SW 1271 (cell line): ENCODE measurements around the gene XRCC6.
"Not testable (repeated sequence)": the region's sequence is repeated elsewhere in the genome, so short reads cannot be mapped to it uniquely, and the experiment has no call there.

Source experiments
- DNase-seq, 2 experiments: peaks; one replicate each; lab custom pipeline; 2025; lab: John Stamatoyannopoulos, UW

The XRCC6 gene

DNA sequence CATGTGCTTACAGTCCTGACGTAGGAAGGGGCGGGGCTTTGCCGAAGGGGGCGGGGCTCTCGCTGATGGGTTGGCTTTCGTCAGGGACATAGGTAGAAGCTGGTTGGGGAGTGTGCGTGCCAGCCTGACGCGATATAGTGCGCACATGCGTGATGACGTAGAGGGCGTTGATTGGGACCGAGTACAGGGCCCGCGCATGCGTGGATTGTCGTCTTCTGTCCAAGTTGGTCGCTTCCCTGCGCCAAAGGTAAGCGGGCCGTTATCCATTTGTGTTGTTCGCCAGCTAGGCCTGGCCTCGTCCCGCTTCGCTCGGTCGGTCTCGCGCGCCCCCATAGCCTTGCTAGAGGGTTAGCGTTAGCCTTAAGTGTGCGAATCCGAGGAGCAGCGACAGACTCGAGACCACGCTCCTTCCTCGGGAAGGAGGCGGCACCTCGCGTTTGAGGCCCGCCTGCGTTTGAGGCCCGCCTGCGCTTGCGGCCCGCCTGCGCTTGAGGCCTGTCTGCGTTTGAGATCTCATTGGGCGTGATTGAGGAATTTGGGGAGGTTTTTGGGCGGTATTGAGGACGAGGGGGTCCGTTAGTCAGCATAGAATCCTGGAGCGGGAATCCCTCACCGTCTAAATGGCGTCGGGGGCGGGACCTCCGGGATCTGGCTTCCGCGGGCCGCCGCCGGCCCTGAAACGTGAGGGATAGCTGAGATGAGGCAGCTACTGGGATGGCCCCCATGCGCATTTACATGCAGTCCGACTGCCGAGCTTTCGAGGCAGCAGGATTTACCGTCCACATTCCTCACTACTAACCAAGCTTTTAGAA is at the start of gene XRCC6:
XRCC6 (plus strand) TSS at position 197 of the 812 bp plus-strand sequence. CDS start 710 bp downstream, outside the sequence.
- peak; percentile 87 to 97 for DNase-seq

GRCh38 chr22:41571786-41572185 is 49.3 kb upstream of the XRCC6 start:
- DNase-seq: no peak

DNA sequence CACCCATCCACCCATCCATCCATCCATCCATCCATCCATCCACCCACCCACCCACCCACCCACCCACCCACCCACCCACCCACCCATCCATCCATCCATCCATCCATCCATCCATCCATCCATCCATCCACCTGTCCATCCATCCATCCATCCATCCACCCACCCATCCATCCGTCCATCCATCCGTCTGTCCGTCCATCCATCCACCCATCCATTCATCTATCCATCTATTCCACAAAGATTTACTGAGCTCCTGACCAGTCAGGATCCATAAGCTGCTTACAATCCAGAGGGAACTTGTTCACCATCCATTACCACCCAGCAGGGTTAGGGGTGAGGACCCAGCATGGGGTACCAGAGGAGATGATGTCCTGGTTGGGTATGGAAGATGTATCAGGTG is 48.8 kb upstream of the XRCC6 start:
- not testable (repeated sequence) for DNase-seq

DNA sequence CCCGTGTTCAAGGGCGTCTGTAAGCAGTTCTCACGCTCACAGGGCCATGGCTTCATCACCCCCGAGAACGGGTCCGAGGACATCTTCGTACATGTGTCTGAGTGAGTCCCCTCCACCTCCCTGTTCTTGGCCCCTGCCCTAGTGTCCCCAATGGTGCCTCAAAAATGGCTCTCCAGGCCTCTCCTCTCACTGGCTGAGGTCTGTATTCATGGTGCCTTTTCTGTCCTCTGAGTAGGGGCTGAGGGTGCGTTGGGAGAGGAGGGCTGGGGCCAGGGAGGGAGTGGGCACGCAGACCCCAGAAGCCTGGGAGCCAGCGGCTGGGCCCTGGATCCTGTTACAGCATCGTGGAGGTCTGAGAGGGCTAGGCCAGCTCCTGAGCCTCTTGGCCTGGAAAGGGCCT is 47.4 kb upstream of the XRCC6 start:
- no peak for DNase-seq

DNA sequence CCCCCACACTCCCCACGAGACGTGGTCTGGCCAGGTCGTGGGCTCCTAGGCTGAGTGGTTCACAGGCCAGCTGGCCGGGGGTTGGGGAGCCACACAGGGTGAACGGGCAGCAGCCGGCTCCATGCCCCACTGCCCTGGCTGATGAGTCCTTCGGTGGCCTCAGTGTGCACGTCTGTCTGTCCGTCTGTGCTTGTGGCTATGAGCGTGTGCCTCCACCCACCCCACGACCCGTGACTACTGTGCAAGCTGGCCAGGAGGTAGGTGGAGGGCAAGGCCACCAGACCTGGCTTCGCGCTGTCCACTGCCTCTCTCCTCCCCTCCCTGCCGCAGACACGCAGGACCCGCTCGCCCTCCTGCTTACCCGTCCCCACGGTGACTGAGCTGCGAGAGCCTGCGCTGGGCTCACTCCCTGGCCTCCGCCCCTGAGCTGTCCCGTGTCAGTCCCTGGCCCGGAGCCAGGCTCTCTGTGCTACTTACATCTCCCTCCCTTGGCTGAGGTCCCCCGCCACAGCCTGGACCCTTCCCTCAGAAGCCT is 46.2 kb upstream of the XRCC6 start:
- DNase-seq: no peak

DNA sequence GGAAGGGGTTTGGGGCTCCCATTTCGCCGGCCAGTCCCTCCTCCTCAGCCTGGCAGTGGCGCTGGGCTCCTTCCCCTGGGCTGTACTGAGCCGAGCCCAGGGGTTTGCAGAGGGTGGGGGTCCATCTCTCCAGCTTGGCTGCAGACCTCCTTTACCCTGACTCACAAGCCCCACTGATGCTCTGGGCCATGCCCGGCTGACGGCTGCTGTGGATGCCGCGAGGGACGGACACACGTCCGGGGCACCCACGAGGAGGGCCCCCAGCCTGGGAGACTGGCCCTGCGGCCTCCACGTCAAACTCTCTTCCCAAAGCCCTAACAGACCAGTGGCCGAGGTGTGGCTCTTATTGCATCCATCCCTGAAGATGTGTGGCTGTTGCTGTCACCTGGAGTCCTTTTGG is 45.6 kb upstream of the XRCC6 start:
- no peak for DNase-seq

DNA sequence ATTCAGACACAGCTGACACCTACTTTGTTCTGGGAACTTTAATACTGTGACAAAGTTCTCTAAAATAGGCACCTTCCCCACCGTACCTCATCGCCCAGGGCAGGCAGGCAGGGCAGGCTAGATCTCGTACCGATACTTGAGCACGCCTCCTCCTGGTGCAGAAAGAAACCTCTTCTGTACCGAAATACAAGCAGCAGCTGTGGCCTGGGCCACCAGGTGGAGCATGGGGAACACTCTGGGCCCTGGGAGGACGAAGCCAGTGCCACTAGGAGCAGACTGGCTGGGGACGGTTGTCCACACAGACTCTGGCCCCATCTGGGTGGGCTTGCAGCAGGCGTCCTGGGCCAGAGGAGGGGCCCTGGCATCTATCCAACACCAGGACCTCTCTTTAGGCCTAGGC is 44.2 kb upstream of the XRCC6 start:
- peak in 1 of 2 experiments; percentile 35 for DNase-seq

DNA sequence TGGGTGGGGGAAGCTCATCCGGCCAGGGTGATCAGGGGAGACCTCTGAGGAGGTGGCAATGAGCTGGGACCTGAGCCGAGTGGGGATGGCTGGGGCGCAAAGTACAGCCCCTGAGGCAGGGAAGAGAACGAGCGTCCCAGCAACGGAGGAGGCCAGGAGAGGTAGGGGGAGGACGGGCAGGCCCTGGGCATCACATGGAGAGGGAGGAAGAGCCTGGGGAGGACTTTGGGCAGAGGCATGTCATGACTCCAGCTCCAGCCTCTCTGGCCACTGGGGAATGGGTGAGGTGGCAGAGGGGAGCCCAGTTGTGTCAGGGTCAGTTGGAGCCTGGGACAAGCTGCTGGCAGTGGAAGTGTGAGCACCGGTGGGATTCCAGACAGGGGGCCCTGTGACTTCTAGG is 43.0 kb upstream of the XRCC6 start:
- DNase-seq: no peak

DNA sequence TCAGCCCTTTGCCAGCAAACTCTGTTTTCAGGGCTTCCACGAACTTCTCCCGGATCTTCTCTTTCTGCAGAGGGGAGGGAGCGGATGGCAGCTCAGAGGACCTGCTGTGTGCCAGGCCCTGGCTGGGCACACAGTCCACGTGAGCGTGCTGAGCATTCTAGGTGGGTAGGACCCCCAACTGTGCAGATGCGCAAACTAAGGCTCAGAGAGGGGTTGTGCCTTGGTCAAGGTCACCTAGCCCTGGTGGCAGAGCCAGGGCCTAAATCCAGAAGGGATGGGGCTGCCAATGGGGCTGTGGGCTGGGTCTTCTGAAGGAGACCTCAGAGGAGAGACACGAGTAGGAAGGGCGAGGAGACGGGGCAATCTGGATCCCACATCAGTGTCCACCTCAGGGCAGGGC is 42.3 kb upstream of the XRCC6 start:
- no peak for DNase-seq

GRCh38 chr22:41579297-41579996 is 41.6 kb upstream of the XRCC6 start:
- no peak for DNase-seq

- DNase-seq: no peak
Measured at GRCh38 chr22:41579997-41580355, 41.1 kb upstream of the XRCC6 start.

DNA sequence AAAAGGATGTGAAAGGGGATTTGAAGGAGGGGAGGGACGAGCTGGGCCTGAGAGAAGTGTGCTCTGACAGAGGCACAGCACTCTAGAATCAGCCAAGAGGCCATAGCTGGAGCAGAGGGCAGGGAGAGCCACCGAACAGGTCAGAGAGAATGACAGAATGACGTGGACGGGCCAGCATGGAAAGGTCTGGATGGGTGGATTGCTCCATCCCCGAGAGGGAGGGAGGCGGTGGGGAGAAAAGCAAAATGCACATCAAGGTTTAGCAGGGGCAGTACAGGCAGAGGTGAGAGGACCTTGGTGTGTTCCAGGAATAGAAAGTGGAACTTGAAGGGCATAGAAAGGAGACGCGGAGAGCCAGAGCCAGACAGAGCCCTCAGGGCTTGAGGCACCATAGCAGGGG is 38.4 kb upstream of the XRCC6 start:
- DNase-seq: no peak

DNA sequence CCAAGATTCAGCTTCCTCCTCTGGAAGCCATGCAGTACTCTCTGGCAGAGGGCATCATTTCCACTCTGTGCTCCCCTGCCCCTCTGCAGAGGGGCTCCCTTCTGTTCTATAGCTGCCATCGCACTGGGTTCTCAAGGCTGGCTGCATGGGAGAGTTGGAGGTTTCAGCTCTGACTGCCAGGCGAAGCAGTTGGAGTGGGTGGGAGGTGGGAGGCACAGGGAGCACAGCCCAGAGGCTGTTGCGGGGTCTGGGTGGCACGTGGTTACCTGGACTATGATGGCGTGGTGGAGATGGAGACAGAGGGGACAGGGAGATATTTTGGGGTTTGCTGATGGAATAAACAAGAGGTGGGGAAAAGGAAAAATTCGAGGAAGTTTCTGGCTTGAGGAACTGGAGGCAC is 36.2 kb upstream of the XRCC6 start:
- DNase-seq: no peak

GRCh38 chr22:41585898-41586297 is 35.2 kb upstream of the XRCC6 start:
- no peak for DNase-seq

DNA sequence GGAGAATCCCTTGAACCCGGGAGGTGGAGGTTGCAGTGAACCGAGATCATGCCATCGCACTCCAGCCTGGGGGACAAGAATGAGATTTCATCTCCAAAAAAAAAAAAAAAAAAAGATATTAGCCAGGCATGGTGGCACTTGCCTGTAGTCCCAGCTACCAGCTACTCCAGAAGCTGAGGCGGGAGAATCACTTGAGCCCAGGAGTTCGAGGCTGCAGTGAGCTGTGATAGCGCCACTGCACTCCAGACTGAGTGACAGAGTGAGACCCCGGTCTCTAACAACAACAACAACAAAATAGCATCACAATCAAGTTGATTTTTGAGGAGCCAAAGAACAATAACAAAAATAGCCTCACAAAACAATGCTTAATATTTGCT is 33.8 kb upstream of the XRCC6 start:
- DNase-seq: no peak

GRCh38 chr22:41589391-41590241 is 31.5 kb upstream of the XRCC6 start, which contains the start of gene PMM1:
PMM1 (minus strand) TSS chr22:41589840; CDS start chr22:41589805, 35 bp downstream.
- DNase-seq: peak; percentile 93 to 98

DNA sequence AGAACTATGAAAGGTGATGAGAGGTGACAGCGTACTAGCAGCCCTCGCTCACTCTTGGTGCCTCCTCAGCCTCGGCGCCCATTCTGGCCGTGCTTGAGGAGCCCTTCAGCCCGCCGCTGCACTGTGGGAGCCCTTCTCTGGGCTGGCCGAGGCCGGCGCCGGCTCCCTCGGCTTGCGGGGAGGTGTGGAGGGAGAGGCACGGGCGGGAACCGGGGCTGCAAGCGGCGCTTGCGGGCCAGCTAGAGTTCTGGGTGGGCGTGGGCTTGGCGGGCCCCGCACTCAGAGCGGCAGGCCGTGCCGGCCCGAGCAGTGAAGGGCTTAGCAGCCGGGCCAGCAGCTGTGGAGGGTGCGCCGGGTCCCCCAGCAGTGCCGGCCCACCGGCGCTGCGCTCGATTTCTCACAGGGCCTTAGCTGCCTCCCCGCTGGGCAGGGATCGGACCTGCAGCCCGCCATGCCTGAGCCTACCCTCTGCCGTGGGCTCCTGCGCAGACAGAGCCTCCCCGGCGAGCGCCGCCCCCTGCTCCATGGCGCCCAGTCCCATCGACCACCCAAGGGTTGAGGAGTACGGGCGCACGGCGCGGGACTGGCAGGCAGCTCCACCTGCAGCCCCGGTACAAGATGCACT is 27.6 kb upstream of the XRCC6 start:
- DNase-seq: not testable (repeated sequence)

DNA sequence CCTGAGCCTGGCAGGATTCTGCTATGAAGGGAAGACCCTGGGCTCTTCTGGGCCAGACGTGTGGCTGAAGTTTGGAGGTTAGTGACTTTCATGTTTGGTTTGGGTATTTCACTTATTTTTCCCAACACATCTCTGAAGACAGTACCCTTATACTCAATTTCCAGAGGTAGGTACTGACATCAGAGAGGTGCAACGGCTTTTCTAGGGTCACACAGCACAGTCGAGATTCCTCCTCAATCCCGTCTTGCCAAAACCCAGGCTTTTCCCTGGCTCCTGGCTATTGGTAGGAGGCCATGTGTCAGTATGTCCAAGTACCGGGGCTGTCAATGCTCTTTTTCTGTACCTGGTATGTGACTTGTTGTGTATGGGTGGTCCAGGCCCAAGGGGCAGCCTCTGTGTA is 25.4 kb upstream of the XRCC6 start:
- no peak for DNase-seq

GRCh38 chr22:41596776-41597634 is 24.1 kb upstream of the XRCC6 start:
- DNase-seq: peak in 1 of 2 experiments; percentile 22

DNA sequence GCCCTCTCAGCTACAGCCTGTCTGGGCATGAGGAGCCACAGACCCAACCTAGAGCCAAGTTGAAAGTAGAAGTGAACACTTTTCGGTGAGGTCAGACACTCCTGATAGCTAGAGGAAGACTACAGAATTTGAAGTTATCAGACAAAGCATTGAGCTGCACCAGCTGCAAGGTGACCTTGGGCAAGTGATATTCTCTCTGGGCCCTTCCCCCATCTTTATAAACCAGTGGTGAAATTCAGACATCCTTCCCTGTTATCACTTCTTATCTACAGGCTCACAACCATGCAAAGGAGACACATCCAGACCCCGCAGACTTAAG is 23.5 kb upstream of the XRCC6 start:
- DNase-seq: no peak

DNA sequence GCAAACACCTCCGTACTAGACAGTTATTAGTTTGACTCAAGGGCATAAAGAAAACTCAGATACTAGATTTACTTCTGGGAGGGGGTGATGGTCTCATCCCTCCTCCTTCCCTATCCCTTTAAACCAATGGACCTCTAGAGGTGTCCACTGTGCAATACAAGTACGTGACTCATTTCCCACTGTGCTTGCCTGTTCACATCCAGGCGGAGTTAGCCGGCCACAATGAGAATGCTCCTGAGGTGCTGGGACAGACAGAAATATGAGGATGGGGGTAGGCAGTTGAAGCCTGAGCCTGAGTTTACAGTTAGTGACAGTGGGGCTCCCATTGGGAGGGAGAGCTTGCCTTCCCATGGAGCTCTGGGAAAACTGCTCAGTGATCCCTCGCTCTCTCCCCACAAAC is 23.0 kb upstream of the XRCC6 start:
- DNase-seq: peak in 1 of 2 experiments; percentile 5
